CD4-positive, alpha-beta T cell treated with Interleukin-15 for 1 hour (primary cell): Measurements from ENCODE around the gene TLR6.
"Not testable (repeated sequence)": the region's sequence is repeated elsewhere in the genome, so short reads cannot be mapped to it uniquely, and the experiment has no call there.

Experiments
- DNase-seq: peaks from one replicate; pipeline ENCODE4 v3.0.0-alpha.2; 2020

The TLR6 gene

DNA sequence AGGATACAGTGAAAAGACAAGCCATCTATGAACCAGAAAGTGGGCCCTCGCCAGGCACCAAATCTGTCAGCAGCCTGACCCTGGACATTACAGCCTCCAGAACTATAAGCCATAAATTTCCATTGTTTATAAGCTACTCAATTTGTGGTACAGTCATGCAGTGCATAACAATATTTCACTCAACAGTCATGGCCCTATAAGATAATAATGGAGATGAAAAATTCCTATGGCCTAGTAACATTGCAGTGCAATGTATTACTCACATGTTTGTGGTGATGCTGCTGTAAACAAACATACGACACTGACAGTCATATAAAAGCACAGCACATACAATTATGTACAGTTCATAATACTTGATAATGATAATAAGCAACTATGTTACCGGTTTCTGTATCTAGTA is 34.9 kb downstream of the TLR6 start:
- DNase-seq: no peak

DNA sequence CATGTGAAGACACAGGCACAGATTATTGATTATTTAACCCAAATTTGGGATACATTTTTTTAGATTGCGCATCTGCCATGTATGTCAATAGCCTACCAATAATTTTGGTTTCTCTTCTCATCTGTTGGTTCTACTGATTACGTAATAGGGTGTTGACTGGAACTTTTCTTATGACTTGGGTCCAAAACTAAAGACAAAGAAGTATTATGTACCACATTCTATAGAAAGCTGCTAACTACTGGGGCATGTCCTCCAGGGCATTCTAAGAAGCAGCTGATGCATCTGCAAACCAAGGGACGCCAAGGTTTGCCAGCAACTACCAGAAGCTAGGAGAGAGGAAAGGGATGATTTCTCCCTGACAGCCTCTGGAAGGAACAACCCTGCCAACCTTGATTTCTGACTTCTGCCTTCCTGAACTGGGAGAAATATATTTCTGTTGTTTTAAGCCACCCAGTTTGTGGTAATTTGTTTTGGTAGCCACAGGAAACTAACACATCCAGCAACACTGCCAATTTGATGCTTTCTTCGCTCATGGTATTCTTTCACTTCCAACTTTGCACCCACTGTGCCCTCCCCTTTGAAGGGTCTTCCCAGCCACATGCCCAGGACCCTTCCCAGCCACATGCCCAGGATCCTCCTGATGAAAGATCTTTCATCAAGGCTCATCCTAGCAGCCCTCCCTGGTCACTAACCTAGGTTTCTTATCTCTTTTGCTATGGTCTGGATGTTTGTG is 36.1 kb downstream of the TLR6 start:
- DNase-seq: no peak

DNA sequence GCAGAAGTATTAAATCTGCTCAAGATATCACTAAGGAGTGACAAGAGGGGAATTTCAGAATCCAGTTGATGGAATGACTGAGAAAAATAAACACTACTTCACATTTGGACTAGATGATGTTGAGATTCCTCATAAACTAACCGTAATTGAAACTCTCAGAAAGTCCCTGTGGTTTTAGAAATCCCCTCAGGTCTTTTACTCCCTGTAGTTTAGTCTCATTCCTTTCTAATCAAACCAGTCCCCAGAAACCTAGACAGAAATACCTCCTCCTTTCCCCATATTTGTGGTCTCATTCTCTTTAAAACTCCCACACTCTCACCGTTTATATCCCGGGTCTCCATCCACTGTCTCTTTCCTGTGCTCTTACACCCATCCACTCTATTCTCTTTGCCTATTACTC is 37.0 kb downstream of the TLR6 start:
- DNase-seq: no peak

DNA sequence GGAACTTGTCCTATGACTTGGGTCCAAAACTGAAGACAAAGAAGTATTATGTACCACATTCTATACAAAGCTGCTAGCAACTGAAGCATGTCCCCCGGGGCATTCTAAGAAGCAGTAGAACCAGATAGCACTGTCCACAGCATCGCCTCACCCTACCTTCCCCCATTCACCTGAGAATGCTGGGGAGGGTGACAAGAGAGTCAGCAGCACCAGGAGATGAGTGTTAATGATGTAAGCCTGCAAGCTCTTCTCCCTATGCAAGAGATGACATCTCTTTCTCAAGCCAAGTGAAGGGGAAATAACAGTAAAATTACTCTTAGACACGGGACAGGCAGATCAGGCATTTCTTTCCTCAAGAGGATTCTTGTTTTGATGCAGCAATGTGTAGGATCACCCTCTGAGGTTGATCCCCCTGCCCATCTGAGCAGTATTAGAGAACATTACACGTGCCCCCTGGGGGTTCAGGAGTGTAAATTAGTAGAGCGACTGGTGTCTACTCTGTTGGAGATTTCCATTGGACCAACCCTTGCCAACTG is 38.1 kb downstream of the TLR6 start:
- DNase-seq: no peak

DNA sequence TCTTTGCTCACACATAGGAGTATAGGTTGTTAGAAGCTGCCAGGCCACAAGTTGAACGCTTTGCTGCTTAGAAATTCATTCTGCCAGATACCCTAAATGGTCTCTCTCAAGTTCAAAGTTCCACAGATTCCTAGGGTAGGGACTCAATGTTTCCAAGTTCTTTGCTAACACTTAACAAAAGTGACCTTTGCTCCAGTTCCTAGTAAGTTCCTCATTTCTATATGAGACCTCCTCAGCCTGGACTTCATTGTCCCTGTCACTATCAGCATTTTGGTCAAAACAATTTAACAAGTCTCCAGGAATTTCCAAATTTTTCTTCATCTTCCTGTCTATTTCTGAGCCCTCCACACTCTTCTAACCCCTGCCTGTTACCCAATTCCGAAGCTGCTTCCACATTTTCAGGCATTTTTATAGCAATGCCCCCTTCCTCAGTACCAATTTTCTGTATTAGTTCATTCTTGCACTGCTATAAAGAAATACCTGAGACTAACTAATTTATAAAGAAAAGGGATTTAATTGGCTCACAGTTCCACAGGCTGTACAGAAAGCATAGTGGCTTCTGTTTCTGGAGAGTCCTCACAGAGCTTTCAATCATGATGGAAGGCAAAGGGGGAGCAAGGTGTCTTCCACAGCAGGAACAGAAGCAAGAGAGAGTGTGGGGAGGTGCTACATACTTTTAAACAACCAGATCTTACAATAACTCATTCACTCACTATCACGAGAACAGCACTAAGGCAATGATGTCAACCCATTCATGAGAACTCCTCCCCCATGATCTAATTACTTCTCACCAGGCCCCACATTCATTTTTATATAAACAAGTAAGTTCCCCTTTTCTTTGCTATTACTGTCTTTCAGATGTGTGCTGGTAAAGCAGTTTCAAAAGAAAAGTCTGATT is 40.5 kb downstream of the TLR6 start:
- DNase-seq: no peak

DNA sequence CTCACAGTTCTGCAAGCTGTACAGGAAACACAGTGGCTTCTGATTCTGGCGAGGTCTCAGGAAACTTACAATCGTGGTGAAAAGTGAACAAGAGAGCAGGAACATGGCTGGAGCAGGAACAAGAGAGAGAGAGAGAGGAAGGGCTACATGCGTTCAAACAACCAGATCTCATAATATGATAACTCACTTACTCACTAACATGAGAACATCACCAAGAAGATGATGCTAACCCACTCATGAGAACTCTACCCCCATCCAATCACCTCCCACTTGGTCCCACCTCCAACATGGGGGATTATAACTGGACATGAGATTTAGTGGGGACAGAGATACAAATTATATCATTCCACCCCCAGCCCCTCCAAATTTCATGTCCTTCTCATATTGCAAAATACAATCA is 42.2 kb downstream of the TLR6 start:
- DNase-seq: no peak

DNA sequence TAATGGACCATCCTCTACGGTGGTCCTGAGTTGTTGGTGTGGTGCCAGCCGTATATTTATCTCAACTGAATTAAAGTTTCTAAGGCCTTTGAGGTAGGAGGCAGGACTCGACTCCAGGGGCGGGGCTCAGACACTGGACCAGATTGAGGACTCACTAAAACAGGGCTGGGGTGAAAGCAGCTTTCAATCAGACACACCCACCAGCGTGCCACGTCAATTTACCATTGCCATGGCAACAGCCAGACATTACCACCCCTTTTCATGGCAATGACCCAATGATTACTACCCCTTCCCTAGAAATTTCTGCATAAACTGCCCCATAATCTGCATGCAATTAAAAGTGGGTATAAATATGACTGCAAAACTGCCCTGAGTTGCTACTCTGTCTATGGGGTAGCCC is 45.3 kb downstream of the TLR6 start:
- DNase-seq: no peak

DNA sequence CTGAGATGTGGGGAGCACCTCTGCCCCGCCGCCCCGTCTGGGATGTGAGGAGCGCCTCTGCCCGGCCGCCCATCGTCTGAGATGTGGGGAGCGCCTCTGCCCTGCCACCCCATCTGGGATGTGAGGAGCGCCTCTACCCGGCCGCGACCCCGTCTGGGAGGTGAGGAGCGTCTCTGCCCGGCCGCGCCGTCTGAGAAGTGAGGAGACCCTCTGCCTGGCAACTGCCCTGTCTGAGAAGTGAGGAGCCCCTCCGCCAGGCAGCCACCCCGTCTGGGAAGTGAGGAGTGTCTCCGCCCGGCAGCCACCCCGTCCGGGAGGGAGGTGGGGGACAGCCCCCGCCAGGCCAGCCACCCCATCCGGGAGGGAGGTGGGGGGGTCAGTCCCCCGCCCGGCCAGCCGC is 49.2 kb downstream of the TLR6 start:
- DNase-seq: not testable (repeated sequence)

DNA sequence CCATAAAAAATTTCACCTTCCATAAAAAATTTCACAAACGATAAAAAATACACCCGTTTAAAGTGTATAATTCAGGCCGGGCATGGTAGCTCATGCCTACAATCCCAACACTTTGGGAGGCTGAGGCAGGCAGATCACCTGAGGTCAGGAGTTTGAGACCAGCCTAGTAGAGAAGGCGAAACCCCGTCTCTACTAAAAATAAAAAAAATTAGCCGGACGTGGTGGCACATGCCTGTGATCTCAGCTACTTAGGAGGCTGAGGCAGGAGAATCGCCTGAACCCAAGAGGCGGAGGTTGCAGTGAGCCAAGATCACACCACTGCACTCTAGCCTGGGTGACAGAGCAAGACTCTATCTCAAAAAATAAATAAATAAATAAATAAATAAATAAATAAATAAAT is 50.4 kb downstream of the TLR6 start:
- DNase-seq: not testable (repeated sequence)

DNA sequence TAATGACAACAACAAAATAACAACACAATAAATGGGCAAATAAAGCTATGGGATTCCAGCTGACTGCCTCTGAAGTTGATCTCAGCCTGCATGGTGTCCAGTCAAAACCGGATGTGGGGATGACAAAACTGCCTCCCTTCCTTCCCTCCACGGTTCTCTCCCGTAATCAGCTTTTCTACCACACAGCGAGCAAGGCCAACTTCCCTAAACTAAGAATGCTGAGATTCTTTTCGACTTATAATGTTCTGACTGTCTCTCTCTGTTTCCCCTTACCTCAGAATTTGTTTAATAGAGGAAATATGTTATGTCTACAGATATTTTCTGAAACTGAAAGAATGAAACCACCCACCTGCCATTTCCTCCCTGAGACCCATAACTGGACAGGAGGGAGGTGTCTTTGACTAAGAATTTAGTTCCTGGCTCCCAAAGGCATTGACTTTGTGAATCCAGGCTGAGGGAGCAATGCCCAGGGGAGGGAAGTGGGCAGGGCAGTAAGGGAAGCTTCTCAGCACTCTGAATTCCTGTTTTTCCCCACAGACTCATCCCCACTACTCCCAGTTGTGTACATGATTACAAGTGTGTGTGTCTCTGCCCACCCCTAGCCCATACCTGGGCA is 51.0 kb downstream of the TLR6 start:
- peak; percentile 65 for DNase-seq

DNA sequence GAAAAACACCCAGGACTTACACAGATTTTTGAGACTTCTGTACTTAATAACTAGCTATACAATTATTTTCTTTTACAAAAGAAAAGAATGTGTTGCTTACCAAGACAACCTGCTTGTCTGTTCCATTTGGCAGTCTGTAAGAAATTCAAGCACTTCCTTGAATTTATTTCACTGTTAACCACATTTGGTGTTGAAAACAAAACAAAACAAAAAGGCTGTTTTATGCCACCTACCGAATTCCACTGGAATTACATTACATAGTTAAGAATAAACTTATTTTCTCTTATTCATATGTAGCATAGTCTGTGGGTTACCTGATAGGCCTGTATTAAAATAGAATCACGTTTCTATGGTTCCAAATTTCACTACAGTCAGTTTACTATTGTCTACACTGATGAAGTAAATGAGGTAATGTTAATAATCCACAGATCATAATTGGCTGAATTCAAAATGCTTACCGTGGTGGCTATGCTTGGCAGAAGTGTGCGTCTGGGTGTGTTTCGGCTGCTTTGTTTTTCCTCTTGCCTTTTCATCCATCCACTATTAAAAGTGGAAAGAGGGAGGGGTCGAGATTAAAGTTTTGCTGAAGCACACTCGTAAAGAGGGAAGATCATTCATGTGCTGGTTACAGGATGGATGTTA is 51.8 kb downstream of the TLR6 start, which contains the start of gene TLR1:
TSS of gene TLR1 (minus strand) at position 138 of the 642 bp plus-strand sequence. CDS start 5,960 bp downstream, outside the sequence.
- DNase-seq: peak; percentile 48

DNA sequence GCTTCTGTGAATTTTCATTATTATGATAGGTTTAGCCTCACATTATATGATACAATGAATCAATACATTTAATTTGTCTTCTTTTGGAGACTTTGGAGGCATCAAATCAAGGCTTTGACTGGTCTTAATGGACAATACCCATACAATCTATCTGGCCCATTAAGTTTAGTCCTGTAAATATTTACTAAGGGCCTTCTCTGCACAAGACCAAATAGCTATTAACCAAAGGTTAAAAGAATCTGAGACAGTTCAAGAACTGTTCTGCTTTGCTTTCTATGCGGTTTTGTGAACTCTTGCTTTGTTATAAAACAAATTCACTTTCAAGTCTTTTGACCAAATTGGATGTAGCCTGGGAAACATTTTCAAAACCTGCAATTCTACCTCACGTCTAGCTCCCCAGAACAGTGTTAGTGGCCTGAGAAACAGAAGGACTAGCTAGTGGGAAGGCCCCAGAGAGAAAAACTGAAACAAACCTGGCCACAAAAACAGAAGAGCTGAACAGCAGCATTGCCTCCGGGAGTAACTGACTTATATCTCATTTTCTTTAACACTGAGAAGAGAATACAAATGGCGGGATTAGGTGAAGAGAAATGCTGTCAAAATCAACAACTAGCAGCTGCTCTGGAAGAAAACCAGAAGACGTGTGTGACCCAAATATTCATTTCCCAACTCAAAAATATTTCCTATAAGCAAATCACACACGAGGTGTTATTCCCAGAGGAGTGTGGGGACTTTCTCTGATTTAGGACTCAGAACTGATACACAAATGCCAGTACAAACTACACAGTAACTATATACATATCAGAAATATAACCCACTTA is 52.6 kb downstream of the TLR6 start:
- peak; percentile 30 for DNase-seq

DNA sequence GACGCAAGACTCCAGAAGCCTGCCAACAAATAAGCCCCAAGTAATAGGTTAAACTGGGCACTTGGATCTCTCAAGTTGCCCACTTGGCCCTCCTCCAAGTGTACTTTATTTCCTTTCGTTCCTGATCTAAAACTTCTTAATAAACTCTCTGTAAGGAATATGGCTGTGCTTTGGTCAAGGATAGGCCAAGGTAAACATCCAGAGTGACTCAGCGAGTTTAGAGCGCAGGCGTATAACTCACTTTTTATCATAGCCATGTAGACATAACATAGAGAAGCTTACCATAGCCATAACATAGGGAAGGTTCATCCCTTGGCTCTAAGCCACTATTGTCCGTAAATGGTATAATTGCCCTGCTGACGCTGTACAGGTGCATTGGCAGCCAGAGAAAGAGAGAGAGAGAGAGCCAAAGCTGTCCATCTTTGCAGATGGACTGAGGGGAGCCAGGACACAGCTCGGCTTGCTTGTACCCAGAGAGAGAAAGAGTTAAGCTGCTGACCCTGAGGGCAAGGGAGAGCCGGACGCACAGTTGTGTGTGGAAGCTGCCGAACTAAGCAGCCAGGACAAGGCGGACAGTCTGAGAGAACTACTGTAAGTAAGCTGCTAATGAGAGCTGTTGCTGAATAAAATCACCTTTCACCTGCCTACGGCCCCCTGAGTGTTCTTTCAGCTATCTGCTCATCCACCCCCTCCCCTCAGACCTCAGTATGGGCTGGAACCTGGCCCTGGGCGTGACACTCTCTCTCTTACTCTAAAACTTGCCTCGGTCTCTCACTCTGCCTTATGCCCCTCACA is 53.9 kb downstream of the TLR6 start:
- DNase-seq: no peak

DNA sequence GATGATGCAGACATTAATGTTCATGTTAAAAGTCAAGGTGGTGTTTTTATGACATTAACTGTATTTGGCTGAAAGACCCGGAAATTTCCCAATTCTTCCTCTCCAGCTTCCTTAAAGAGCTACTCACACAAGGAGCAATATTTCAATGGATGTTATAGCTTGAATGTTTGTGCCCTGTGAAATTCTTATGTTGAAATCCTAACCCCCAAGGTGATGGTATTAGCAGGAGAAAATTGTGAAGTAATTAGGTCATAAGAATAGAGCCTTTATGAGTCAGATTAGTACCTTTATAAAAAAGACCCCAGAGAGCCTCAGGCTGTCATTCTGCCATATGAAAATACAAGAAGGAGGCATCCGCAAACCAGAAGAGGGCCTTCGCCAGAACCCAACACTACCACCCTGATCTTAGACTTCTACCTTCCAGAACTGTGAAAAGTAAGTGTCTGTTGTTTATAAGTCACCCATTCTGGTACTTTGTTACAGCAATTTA is 55.6 kb downstream of the TLR6 start:
- no peak for DNase-seq

DNA sequence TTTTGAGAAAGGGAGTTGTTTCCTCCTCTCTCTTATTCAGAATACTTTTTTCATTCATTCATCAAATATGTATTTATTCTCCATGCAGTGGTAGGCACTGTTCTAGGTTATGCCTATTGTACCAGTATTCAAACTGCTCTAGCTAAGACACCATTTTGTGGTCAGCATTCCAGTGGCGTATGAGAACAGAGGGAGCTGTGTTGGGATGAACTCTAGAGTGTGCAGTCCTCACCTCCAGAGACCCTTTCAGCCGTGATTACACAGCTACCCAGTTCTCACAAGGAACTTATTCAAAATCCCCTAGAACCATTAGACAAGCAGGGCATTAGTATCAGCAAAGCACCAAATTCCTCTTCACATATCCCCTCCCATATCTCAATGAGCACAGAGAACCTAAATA is 56.3 kb downstream of the TLR6 start:
- DNase-seq: no peak

DNA sequence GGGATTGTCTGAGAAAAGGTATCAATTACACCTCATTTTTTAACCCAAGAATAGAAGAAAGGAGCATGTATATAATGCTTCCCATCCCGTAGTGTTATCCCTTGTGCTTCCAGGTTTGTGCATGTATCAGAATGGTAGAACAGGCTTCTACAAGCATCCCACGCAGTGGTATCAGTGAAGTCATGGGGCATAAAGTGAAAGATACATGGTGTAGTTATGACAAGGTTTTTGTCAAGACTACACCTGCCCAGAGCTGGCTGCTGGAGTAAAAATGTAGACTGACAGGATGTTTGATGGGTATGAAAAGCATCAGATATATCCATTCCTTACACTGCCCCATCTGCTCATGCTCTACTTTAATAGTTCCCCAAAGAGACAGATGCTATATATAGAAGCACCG is 61.5 kb downstream of the TLR6 start:
- no peak for DNase-seq

DNA sequence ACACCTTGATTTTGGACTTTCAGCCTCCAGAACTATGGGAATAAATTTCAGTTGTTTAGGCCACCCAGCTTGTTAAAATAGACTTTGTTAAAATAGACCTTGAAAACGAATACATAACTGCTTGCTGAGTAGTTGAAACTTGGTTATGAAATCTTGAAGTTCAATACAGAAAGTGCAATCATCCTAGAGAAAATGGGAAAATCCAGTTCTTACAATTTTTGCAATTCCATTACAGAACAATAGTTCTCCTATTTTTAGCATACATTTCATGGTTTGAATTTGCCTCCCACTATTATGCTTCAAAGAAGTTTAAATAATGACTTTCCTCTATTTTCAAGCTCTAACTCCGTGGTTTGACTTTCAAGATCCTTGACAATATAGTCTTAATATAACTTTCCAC is 62.6 kb downstream of the TLR6 start:
- DNase-seq: no peak

DNA sequence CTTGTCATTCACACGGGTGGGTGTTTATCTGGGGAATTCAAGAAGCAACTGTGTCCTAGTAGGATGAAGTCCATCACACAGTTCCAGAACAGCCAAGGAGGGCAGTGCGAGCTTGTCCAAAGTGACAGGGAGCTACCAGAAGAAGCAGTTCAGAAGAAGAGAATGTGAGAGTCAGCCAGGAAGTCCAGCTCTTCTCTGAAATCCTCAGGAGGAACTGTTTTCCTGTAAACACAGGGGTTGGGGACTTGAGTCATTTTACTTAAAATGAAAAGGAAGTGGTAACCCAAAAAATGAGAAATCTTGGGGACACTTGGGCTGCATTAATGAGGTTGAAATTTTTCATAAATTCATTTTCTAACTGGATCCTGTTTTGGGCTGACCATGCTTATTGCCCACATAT is 65.6 kb downstream of the TLR6 start:
- no peak for DNase-seq

DNA sequence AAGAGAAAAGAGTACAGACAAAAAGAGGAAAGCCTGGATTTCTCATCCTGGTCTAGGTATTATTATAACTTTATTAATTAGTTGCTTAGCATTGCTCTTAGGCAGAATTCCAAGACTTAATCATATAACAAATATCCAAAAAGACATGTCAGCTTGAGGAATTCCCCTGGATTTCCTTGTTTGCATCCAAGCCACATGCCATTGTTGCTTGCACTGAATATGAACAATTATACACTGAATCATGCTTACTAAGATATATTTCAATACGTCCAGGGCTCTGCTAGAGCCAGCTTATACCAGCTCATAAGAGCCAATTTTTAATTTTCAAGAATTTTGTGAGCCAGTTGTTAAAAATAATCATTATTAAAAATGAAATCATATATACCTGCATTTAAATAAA is 68.3 kb downstream of the TLR6 start:
- no peak for DNase-seq

DNA sequence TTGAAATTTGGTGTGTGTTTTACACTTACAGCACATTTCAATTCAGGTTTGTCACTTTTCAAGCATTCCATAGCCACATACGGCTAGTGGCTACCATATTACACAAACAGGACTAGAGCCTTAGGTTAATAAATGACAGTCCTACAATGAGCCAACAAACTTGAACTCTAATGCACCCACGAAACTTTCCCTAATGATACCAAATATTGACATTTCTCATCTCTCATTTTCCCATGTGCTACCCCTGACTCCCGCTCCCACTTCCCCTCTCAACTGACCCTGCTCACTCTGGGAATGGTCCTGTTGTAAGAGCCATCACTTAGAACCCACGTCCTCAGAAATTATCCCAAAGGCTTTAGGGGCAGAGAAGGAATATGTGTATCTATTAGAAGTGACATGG is 68.9 kb downstream of the TLR6 start:
- no peak for DNase-seq

DNA sequence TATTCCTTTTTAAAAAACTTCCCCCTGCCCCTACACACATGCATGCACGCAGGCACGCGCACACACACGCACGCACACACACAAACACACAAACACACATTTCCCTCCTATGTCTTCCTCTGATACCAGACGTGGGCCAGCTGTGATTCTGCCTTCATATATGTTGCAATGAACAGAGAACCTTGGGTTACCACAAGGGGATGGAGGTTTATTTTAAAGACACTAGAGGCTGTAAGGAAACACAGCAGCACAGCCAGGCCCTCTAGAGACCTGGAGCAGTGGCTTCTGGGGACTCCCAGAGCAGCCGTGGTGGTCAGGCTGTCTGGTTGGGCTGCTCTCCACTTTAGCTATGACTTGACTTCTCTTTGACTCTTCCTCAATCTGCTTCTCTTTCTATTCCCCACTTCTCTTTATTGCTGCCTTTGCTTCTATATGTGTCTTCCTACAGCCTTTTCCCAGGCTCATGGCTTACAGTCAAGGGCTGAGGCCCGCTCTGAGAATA is 70.7 kb downstream of the TLR6 start:
- DNase-seq: peak; percentile 55
